C4-2B (cell line): ENCODE results near the gene MRPL3.

ENCODE experiments used
- ZFX ChIP-seq: fragments of 450-650 bp; IDR thresholded peaks from 2 replicates; pipeline ENCODE4 v1.6.1; 2017
- TF ChIP-seq, protein P1 (sequence below): fragments of 450-650 bp; conservative IDR thresholded peaks from 2 replicates; pipeline ENCODE4 v1.5.1; 2017; ENCODE audit warnings: mild to moderate bottlenecking

DNA sequence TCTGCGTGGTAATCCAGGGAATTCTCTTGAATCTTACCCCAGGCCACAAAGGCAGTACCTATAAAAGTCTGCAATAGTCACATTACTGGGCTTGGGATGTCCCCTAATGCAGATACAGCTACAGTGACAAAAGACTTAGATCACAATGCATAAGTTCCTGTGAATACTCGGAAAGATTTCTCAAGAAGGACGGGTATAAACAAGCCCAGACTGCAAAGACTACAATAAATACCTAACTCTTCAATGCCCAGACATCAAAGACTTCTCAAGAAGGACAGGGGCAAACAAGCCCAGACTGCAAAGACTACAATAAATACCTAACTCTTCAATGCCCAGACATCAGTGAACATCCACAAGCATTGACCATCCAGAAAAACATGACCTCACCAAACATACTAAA, 70.3 kb downstream of the MRPL3 start:
- no peak for TF ChIP-seq ZFX
- TF ChIP-seq, protein P1, sequence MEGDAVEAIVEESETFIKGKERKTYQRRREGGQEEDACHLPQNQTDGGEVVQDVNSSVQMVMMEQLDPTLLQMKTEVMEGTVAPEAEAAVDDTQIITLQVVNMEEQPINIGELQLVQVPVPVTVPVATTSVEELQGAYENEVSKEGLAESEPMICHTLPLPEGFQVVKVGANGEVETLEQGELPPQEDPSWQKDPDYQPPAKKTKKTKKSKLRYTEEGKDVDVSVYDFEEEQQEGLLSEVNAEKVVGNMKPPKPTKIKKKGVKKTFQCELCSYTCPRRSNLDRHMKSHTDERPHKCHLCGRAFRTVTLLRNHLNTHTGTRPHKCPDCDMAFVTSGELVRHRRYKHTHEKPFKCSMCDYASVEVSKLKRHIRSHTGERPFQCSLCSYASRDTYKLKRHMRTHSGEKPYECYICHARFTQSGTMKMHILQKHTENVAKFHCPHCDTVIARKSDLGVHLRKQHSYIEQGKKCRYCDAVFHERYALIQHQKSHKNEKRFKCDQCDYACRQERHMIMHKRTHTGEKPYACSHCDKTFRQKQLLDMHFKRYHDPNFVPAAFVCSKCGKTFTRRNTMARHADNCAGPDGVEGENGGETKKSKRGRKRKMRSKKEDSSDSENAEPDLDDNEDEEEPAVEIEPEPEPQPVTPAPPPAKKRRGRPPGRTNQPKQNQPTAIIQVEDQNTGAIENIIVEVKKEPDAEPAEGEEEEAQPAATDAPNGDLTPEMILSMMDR: no peak
